Measurements from ENCODE around the gene HAAO. TPM values are rescaled to one million over a fixed set of nuclear protein-coding genes. Genes with fewer than 3 reads are reported as not detected.
A peak's percentile ranks its signal among the peaks of the same experiment; 100 is the strongest.

Gene HAAO
- total RNA-seq, 1 donor from 2014 or later, result not detected

DNA sequence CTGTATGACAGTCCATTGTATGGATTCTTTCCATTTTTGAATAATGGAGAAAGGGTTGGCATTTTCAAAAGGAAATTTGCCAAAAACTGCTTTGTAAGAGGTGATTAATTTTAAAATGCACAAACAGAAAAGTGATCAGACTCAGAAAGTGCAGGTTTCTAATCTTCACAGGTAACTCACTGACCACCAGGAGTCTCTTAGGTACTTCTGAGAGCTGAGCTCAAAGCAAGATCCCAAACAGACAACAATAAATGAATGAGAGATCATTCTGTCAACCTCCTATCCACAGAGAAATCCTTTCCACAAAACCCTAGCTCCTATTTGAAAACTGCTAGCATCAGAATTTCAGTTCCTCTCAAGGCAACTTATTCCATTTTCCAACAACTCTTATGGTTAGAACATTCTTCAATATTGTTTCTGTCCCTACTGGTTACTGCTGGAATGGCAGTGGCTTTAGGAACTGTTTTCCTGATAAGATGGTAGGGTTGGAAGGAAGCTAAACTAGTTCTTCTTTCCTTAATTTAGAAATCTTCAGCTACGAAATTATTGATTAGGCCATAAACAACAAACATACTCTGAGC, 20.6 kb upstream of the HAAO start:
- peak; percentile 57 for DNase-seq

DNA sequence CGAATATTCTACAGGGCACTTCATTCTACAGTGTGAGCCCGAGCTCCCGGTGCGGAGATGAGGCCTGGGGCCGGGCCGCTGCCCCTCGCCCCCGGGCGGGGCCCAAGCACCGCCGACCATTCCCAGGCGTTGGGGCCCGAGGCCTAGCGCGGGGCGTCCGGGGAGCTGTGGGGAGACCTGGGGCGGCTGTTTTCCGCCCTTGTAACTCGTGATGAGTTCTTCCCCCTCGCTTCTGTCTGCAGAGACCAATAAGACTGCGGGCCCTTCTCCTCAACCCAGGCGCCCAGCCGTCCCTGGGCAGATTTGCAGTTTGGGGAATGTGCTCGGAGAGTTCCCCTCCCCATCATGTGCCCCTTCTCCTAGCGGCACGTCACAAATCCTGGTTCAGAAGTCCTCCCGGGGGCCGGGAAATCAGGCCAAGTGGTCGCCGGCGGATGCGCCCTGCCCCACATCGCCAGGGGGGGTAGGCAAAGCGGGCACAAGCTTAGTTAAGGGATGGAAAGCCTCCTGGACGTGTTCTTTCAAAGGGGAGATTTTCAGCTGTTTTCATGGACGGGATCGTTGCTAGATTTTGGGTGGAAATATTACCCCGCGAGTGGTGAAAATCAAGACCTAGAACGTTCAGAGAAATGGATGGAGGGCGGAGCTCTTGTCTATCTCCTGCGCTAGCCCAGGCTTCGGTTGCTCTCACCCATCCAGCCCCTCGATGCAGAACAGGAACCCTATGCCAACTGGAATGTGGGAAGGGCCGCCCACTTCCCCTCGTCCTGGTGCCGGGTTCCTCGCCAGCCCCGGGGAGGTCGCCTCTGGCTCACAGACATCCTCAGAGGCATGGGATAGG, 18.8 kb upstream of the HAAO start:
- peak; percentile 76 for DNase-seq

DNA sequence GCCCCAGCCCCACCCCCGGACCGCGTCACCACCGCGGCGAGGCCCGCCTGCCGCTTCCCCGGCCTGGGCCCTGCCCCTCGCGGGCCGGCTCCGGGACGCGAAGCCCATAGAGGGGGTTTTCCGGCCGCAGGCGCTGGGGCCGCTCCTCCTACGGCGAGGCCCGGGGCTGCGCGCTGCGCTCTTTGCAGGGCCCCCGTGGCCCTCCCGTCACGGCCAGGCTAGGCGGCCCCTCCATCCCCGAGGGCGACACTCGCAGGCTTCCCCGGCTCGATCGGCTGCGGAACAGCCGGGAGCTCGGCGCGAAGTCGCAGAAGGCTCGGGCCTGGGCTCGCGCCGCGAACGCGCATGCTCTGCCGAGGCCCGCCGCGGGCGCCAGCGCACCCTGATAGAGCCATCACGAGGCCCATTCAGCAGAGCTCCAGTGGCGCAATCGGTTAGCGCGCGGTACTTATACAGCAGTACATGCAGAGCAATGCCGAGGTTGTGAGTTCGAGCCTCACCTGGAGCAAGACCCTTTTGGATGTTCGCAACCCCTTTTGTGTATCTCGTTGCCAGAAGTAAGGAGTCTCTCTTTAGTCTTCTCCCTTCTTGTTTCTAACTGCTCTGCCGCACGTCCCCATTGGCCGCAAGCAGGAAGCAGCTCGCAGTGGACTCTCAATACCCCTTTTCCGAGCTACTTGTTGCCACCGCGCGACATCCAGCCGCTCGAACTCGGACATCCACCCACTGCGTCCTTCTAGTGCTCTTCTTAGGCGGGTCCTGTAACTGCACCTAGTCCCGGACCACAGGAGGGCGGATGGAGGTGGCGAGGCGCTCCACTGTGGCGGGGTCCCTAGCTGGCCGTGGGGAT, 18.0 kb upstream of the HAAO start:
- DNase-seq, result peak; percentile 97

DNA sequence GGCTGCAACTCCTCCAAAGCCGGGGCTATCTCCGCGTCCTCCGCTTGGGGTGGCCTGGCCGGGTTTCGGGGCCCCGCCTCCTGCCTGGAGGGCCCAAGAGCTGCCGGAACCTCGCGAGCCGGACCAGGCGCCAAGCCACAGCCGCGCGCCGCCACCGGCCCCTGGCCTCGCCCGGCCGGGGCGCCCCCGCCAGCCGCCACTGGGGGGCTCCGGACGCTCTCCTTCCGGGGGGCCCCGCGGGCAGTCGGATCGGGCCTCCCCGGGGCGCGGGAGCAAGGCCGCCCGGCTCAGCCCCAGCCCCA, 17.4 kb upstream of the HAAO start:
- DNase-seq, result peak; percentile 84

DNA sequence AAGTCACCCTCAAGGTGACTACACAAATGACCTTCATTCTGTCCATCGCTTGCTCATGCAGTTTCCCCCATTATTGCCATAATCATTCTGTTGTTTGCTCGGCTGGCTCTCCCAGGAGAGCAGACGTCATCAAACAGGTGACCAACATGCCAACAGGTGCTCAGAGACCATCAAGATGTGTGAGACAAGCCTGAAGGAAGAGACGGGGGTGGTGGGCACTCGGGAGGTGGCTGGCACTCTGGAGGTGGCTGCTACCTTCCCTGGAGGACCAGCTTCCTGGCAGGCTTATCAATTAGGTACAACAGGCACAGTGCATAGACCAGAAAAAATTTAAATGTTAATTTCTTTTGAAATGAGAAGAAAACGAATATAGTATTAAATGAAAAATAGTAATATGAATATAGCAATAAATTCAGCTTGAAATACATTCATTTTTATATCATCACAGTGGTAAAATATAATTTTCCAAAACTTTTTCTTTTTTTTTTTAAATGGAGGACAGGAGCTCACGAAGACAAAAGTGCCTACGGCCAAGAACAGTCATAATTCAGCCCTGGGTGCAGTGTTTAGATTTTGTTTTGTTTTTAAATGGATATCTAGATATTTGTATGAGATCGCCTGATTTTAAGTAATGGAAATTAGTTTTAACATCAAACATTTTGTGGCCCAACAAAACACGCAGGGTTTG, 16.9 kb upstream of the HAAO start:
- no peak for DNase-seq

DNA sequence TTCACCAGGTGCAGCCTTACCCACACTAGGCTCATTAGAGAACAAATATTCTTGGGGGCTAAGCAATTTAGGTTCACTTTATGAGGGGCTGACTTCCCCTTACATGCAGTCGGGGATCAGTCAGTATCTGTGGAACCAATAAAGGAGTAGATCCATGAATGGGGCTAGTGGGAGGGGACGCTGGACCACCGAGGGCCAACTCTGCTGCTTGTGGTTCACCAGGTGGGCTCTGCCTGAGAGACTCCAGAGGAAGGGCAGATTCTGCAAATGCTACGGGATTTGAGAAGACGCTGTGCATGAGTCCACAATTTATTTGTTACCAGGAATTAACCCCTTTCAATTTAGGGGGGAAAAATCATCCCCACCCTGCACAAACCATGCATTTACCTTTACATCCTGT, 15.9 kb upstream of the HAAO start:
- DNase-seq, result no peak

DNA sequence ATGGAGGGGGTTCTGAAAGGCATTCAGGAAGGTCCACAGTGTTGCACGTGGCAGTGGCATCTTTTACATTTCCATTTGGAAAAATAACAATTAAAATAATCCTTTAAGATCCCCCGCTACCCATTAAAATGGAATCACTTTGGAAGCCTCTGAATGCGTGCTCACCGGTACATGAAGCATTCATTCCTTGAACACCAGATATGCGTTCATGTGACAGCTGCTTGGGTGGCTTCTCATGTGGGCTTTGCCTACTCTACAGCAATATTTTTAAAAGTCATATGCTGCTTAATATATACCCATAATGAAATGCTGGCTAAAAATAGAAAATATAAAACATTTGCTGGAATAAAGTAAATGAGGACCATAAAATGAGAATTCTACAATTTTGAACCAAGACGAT, 14.4 kb upstream of the HAAO start:
- DNase-seq, result no peak

DNA sequence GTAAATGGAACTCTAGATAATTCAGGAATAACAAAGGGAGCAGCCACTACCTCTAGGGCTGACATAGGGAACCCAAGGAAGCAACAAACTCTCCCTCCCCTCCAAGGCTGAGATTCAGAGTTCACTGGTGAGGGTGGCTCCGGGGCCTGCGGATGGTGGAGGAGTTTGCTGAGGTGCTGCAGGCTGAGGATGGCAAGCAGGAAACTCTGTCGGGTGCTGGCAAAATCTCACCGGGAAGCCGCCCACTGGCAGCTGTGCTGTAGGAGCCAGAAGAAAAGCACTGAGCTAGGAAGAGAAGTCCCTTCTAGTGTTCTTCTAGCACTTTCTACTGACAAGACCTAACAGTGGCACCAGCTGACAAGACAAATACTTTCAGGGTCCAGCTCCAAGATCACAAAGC, 12.5 kb upstream of the HAAO start:
- DNase-seq, result no peak

DNA sequence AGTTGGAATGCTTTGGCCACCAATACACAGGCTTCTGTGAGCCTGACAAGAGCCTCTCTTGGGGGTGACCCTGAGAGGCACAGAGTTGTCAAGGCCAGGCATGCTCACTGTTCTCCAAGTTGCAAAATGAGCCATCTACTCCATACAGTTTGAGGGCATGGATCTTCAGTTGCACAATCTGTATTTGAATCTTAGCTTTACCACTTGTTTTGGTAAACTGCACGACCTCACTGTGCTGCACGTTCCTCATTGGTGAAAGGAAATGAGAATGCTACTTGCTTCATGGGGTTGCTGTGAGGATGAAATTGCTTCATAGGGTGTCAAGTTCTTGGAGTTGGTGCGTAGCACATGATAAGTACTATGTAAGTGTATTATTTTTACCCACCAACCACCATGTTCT, 12.0 kb upstream of the HAAO start:
- DNase-seq, result no peak

DNA sequence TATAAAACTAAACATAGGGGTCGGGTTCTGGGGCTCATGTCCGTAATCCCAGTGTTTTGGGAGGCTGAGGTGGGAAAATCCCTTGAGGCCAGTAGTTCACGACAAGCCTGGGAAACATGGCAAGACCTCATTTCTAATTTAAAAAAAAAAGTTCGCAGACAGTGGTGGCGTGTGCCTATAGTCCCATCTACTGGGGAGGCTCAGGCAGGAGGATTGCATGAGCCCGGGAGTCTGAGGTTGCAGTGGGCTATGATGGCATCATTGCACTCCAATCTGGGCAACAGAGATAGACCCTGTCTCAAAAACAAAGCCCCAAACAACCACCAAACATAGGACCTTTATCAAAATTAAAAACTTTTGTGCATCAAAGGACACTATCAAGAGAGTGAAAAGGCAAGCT, 9.8 kb upstream of the HAAO start:
- no peak for DNase-seq

DNA sequence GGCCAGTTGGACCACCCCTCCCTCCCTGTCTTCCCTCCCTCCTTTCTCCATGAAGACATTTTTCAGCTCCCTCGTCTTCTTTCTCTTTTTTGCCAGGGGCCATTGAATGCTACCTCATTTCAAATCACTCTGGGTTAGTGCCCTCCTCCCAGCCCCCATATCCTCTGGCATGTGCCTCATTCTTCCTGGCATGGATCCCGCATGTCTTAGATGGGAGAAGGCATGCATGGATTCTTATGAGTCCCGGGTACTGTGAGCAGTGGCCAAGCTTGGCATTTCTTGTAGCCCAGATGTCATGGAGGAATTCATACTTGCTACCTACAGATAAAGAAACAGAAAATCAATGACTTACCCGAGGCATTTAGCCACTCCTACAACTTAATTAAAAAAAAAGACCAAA, 9.0 kb upstream of the HAAO start:
- DNase-seq, result no peak

DNA sequence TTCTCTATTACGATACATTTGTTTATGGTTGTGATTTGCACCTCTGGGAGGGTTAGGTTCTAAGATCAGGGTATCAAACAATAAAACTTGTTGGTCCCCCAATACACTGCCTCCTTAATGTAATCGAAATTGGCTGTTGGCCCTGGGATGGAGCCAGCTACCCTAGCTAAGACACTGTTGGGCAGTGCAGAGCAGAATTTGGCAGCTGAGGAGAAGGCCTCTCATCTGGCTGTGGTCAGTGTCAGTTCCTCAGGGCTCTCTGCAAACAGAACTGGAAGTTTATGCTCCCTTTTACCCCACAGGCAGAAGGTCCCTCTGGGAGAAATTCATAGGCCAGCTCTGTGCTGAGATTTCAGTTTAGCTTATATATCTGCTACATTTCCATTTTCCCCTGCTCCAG, 8.6 kb upstream of the HAAO start:
- DNase-seq, result no peak

DNA sequence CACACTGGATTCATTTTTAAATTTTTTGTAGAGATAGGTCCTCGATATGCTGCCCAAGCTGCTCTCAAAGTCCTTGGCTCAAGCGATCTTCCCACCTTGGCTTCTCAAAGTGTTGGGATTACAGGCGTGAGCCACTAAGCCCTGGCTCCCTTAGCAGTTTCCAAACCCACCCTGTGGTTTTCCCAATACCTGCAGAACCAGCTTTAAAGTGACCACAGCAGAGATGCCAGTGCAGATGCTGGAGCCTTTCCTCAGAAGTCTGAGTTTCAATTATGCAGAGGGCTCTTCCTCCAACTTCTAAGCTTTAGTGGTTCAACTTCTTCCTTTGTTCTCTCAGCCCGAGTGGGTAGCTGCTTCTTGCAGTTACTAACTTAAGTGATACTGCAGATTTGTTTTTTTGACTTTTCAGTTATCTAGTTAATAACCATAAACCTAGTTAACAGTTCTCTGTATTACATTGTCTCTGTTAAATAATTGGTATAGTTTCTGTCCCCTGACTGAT, 8.1 kb upstream of the HAAO start:
- DNase-seq, result no peak

DNA sequence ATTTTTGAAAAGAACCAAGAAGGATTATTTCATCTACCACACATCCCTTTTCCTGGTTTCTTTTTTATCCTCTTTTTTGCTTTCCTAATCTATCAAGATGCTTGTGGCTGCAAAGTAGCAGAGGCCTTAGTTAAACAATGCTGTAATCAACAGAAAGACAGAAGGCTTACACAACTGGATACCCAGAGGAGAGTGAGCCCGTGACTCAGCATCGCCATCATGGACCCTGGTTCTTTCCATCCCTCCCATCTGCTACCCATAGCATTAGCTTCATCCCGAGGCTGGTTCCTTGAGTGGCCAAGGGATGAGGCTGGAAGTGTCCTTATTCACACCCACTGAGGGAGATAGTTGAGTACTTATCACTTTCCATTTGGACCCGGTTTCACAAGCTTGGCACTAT, 7.5 kb upstream of the HAAO start:
- no peak for DNase-seq

DNA sequence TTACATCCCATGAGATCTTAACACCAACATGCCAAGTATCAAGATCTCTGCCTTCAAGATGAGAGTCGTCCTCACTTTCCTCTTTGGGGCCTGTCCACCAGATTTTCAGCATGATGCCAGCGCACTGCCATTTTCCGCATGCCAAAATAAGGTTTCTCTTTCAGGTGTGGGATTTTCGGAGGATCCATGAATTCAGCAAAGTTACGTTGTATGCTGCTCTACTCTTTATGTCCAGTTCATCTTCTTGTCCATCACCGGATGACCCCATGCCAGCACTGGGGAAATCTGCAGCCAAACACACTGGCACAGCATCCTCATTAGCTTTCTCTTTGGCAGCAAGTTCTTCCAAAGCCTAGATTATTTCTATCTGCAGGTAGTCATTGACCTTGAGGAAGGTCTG, 4.9 kb upstream of the HAAO start:
- no peak for DNase-seq

DNA sequence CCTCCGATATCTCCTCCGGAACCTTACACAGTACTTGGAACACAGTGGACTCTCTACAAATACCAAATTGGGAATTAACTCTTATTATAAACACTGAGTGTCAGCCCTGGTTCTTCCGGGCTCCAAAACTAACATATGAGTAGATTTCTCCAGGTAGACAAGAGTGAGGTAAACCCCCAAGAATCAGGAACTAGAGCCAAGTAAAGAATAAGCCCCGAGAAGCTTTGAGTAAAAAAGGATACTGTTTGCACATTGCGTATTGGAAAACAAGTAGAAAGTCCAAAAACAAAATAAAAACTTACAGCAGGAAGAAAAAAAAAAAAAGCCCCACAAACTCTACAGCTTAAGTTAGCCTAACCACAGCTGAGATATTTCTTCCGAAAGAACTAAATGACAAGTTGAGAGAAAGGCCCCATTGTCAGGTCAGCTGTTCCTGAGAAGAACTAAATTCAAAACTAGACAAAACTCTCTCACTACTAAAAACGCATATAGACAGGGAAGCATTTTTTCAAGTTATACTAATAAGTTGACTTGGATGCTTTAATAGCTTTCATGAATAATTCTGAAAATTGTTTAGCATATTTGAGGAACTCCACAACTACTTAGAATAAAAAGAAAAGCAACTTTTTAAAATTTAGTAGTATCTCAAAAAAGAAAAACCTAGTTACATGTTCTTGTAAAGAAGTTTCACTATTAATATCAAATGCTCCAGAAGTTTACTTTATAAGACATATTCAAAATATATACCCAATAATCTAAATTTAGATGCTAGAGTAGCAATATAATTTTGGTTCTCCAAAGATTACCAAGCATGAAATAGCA, 4.3 kb upstream of the HAAO start:
- DNase-seq, result no peak

DNA sequence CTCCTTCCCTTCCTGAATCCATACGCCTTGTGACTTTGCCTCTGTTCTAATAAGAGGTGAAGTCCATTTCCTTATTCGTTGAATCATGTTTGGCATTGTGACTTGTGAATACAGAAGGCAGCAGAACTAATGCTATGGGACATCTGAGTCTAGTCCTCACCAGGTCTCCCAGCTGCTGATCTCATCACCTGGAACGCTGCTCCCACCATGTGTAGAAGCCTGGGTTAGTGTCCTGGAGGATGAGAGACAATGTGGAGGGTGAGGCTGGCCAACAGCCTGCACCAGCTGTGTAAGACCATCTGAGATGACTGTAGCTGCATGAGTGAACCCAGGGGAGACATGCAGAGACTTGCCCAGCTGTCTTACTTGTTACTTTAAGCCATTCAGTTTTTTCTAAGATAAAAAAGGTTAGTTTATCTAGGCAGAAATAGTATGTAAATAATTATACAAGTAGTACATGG, 3.5 kb upstream of the HAAO start:
- peak; percentile 54 for DNase-seq

DNA sequence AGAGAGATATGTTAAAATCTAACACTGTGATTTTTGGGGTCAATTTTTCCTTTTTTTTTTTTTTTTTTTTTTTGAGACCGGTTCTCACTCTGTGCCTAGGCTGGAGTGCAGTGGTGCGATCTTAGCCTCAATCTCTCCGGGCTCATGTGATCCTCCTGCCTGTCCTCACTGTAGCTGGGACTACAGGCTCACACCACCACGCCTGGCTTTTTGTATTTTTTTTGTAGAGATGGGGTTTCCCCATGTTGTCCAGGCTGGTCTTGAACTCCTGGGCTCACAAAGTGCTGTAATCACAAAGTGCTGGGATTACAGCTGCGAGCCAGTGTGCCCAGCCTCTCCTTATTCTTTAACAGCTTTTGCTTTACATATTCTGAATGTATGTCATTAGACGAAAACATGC, 2.9 kb upstream of the HAAO start:
- DNase-seq, result no peak

DNA sequence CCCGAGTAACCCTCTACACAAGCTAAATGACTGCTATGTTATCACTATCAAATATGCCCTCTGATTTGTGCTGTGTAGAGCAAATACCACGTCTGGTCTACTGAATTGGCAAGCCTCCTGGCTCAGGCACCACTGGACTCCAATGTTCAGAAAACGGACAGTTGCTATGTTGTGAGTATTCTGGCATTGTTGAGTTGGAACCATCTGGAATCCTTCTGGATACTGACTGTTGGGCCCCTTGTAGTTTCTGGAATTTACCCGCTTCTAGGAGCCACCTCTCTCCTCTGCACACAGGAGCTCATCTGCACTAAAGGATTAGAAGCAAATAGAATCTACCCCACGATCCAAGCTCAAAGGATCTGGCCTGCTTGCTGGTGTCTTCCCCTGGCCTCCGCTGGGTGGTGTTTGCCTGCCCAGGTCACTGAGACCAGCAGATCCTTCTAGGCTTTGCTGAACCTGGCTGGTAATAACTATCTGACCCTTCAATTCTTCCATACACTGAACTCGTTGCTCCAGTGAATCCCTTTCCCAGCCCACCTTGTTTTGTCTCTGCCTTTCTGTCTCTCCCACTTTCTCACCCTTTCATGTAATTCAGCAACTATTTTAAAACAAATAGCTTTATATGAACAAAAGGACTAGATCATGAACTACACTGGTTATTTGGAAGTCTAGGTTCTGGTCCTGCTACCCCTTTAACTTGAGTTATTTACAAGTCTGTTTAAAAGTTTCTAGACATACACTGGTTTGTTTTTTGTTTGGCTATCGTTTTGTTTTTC, 2.1 kb upstream of the HAAO start:
- DNase-seq, result no peak

DNA sequence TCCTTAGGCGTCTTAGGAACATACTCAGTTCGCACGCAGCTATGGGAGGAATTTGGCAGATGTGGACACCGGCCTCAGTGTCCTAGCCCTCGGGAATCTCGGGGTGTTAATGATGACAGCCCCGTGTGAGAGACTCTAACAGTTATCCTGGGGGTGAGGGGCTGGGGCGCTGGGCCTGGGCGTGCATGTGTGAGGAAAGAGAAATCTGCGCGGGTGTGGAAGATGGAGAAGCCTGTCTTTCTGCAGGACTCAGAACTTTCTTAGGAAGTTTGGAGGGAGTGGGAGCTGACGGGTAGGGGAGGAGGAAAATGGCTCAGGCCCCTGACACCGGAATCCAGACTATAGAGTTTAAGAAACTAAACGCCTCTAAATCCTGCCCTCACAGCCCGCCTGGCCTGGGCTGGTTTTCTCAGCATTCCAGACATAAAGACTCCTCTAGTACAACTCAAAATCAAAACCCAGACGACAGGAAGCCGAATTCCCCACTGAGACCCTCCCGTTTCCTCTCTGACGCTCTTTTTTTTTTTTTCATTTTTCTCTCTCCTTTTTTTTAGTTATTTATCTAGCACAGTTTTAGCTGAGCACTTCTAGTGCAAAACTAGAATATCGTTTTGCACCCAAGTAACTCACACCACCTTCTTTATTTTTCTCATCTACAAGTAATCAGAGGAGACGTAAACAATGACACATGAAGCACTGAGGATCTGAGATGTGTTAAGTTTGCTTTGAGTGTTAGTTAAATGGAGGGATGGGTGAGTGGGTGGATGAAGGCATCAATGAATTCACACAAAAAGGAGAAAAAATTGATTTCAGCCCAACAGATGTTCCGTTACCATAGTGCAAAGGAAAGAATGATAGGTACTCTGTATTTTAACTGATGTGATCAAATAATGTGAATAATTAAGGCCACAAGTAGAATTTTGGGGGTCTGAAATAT, 1.2 kb upstream of the HAAO start:
- DNase-seq, result no peak

Measured in dermis blood vessel endothelial cell (primary cell).